CD4-positive, alpha-beta memory T cell (primary cell): ENCODE measurements around the gene APOL4. TPM values are rescaled to one million over a fixed set of nuclear protein-coding genes. Genes with fewer than 3 reads are reported as not detected.
"Not testable (repeated sequence)": the region's sequence is repeated elsewhere in the genome, so short reads cannot be mapped to it uniquely, and the experiment has no call there.

Experiments
- CTCF ChIA-PET: fragments of 350-600 bp; sonication (Branson Sonifier 250); formaldehyde crosslinking; loops from one replicate; lab custom pipeline; 2021; ENCODE audit warnings: inconsistent platforms; ENCODE audit not compliant: partially characterized antibody; lab: Charles Lee
- POLR2A ChIA-PET: fragments of 350-600 bp; sonication (Branson Sonifier 250); formaldehyde crosslinking; loops from one replicate; lab custom pipeline; 2021; ENCODE audit not compliant: partially characterized antibody; lab: Charles Lee
- DNase-seq, 5 donors: peaks; one replicate each; pipeline versions ENCODE4 v3.0.0 to v3.0.0-alpha.2; 2020 to 2022; ENCODE audit warnings: mixed read lengths in 1 of 5
- H3K27ac ChIP-seq: one replicate; pipeline ENCODE4 v1.7.0; 2013; ENCODE audit warnings: low read depth, low read length
- H3K27me3 ChIP-seq: 2 replicates; pipeline ENCODE4 v1.7.0; 2013; ENCODE audit warnings: mild to moderate bottlenecking, low read length, moderate library complexity; ENCODE audit not compliant: insufficient read depth
- H3K36me3 ChIP-seq: 2 replicates; pipeline ENCODE4 v1.7.0; 2013; ENCODE audit warnings: mild to moderate bottlenecking, low read length, moderate library complexity; ENCODE audit not compliant: insufficient read depth
- H3K4me1 ChIP-seq: 2 replicates; pipeline ENCODE4 v1.7.0; 2013; ENCODE audit warnings: mild to moderate bottlenecking, low read length, moderate library complexity; ENCODE audit not compliant: insufficient read depth
- H3K4me3 ChIP-seq, 2 donors: one replicate each; pipeline ENCODE4 v1.7.0; 2013; ENCODE audit warnings: low read length in 2 of 2, mild to moderate bottlenecking in 1 of 2
- H3K9me3 ChIP-seq, 2 donors: one replicate each; pipeline ENCODE4 v1.7.0; 2013; ENCODE audit warnings: low read length in 2 of 2, control low read depth in 1 of 2; ENCODE audit not compliant: control insufficient read depth in 1 of 2
- H3K27ac Mint-ChIP-seq, 7 donors: one replicate each; pipeline ENCODE4 v1.8.0; 2020 to 2021; ENCODE audit warnings: mixed read lengths in 7 of 7, mild to moderate bottlenecking in 6 of 7, inconsistent platforms in 3 of 7, moderate library complexity in 3 of 7
- H3K27me3 Mint-ChIP-seq, 2 donors: one replicate each; pipeline ENCODE4 v1.8.0; 2020 to 2021; ENCODE audit warnings: mixed read lengths in 2 of 2
- H3K36me3 Mint-ChIP-seq, 2 donors: one replicate each; pipeline ENCODE4 v1.8.0; 2020 to 2021; ENCODE audit warnings: mixed read lengths in 2 of 2, inconsistent platforms in 1 of 2, mild to moderate bottlenecking in 1 of 2
- H3K4me1 Mint-ChIP-seq, 4 donors: one replicate each; pipeline ENCODE4 v1.8.0; 2020 to 2021; ENCODE audit warnings: mixed read lengths in 4 of 4, mild to moderate bottlenecking in 1 of 4
- H3K4me3 Mint-ChIP-seq, 8 donors: one replicate each; pipeline ENCODE4 v1.8.0; 2020 to 2021; ENCODE audit warnings: mixed read lengths in 8 of 8, mild to moderate bottlenecking in 7 of 8, moderate library complexity in 6 of 8, inconsistent platforms in 3 of 8
- H3K9me3 Mint-ChIP-seq, 8 donors: one replicate each; pipeline ENCODE4 v1.8.0; 2020 to 2021; ENCODE audit warnings: mixed read lengths in 8 of 8, mild to moderate bottlenecking in 5 of 8, inconsistent platforms in 3 of 8, moderate library complexity in 1 of 8
- intact Hi-C: fragments of 100-400 bp; cut with micrococcal nuclease; formaldehyde crosslinking; loops from one replicate; pipeline ENCODE4 v1.15.1; 2023
- polyA plus RNA-seq, 2 donors: library from polyadenylated mRNA; unstranded; fragments of 300-500 nt; fragmentation: Illumina TruSeq; gene quantifications; one replicate each; pipeline ENCODE4 v1.2.3, GENCODE V29; 2021
- total RNA-seq, 2 experiments: library from RNA; stranded (reverse); gene quantifications; one replicate each; pipeline ENCODE4 v1.2.3, GENCODE V29; 2021

Gene APOL4
- total and polyA plus RNA-seq, 4 experiments from 2014 or later = not detected

GRCh38 chr22:36166086-36166485 lies 35.5 kb downstream of the APOL4 start:
- peaks cover 34 to 72% (median 57%) of the 10 kb centered on the region in 4 donors for H3K4me1 Mint-ChIP-seq
- ChIA-PET POLR2A (no interaction called here), CTCF (interaction anchor here (4.8 kb wide), 1 partner anchor 13 kb away, joined by 49 read pairs; no protein-coding TSS in a partner anchor)
- no peaks in the 10 kb centered on the region for H3K9me3 ChIP-seq
- H3K9me3 Mint-ChIP-seq = peaks cover 0 to 5% (median 0%) of the 10 kb centered on the region in 8 donors
- H3K27me3 ChIP-seq = no peaks in the 10 kb centered on the region
- intact Hi-C loops = no loop called here
- peak overlapping the region; percentile 72 to 96 (median 91) for H3K27ac Mint-ChIP-seq
- H3K27me3 Mint-ChIP-seq = no peaks in the 10 kb centered on the region
- H3K4me3 Mint-ChIP-seq = peak overlapping the region in 3 of 8 donors; percentile 41 to 83 (median 73)
- peaks cover 50% of the 10 kb centered on the region for H3K4me1 ChIP-seq
- H3K36me3 ChIP-seq = no peaks in the 10 kb centered on the region
- H3K4me3 ChIP-seq = no peak overlapping the region
- no peaks in the 10 kb centered on the region for H3K36me3 Mint-ChIP-seq
- peak overlapping the region; percentile 40 for H3K27ac ChIP-seq
- DNase-seq = no peak

GRCh38 chr22:36165141-36165540 lies 36.5 kb downstream of the APOL4 start:
- H3K36me3 ChIP-seq = no peaks in the 10 kb centered on the region
- DNase-seq = no peak
- no peaks in the 10 kb centered on the region for H3K27me3 Mint-ChIP-seq
- H3K27ac Mint-ChIP-seq = peak overlapping the region in 6 of 7 donors; percentile 40 to 98 (median 90)
- H3K4me3 ChIP-seq = no peak overlapping the region
- ChIA-PET POLR2A (interaction anchor here (1.8 kb wide), 1 partner anchor 15 kb away, joined by 3 read pairs; no protein-coding TSS in a partner anchor), CTCF (interaction anchor here (0.9 to 4.8 kb wide), 5 partner anchors 9 to 112 kb away, joined by 3 to 49 read pairs (median 3); no protein-coding TSS in a partner anchor)
- H3K9me3 Mint-ChIP-seq = peaks cover 0 to 5% (median 0%) of the 10 kb centered on the region in 8 donors
- H3K4me3 Mint-ChIP-seq = peak overlapping the region in 1 of 8 donors; percentile 18
- H3K9me3 ChIP-seq = no peaks in the 10 kb centered on the region
- intact Hi-C loops = no loop called here
- peaks cover 40 to 81% (median 65%) of the 10 kb centered on the region in 4 donors for H3K4me1 Mint-ChIP-seq
- no peaks in the 10 kb centered on the region for H3K27me3 ChIP-seq
- peaks cover 3 to 5% of the 10 kb centered on the region in 2 donors for H3K36me3 Mint-ChIP-seq
- peaks cover 55% of the 10 kb centered on the region for H3K4me1 ChIP-seq
- no peak overlapping the region for H3K27ac ChIP-seq

- ChIA-PET POLR2A (interaction anchor here (0.6 to 1.8 kb wide), 3 partner anchors 12 to 28 kb away, joined by 3 read pairs; no protein-coding TSS in a partner anchor), CTCF (interaction anchor here (0.9 to 4.8 kb wide), 8 partner anchors 9 to 112 kb away, joined by 3 to 49 read pairs (median 3); partner anchors contain the start of gene APOL2)
- Mint-ChIP-seq H3K27me3 (no peaks in the 10 kb centered on the region), H3K9me3 (peaks cover 0 to 5% (median 0%) of the 10 kb centered on the region in 8 donors), H3K36me3 (peaks cover 8 to 10% of the 10 kb centered on the region in 2 donors), H3K4me3 (peak overlapping the region in 2 of 8 donors; percentile 10 to 18), H3K4me1 (peaks cover 42 to 86% (median 68%) of the 10 kb centered on the region in 4 donors), H3K27ac (peak overlapping the region in 5 of 7 donors; percentile 21 to 98 (median 96))
- intact Hi-C loops = no loop called here
- DNase-seq = no peak
- H3K4me1 ChIP-seq = peaks cover 55% of the 10 kb centered on the region
- H3K9me3 ChIP-seq = no peaks in the 10 kb centered on the region
- no peak overlapping the region for H3K4me3 ChIP-seq
- H3K27ac ChIP-seq = no peak overlapping the region
- no peaks in the 10 kb centered on the region for H3K36me3 ChIP-seq
- no peaks in the 10 kb centered on the region for H3K27me3 ChIP-seq
These were observed 37.0 kb downstream of the APOL4 start for GRCh38 chr22:36164621-36165020.

- Mint-ChIP-seq H3K27ac (peak overlapping the region; percentile 48 to 98 (median 96)), H3K4me1 (peaks cover 52 to 96% (median 78%) of the 10 kb centered on the region in 4 donors), H3K27me3 (no peaks in the 10 kb centered on the region), H3K4me3 (peak overlapping the region in 2 of 8 donors; percentile 26 to 55), H3K36me3 (peaks cover 15 to 21% of the 10 kb centered on the region in 2 donors), H3K9me3 (peaks cover 0 to 3% (median 0%) of the 10 kb centered on the region in 8 donors)
- H3K27ac ChIP-seq = peak overlapping the region; percentile 95
- H3K27me3 ChIP-seq = no peaks in the 10 kb centered on the region
- CTCF ChIA-PET = interaction anchor here (0.6 to 4.8 kb wide), 8 partner anchors 9 to 138 kb away, joined by 3 to 49 read pairs (median 4); partner anchors contain the start of gene APOL2
- intact Hi-C loops = no loop called here
- DNase-seq = no peak
- no peaks in the 10 kb centered on the region for H3K36me3 ChIP-seq
- peaks cover 63% of the 10 kb centered on the region for H3K4me1 ChIP-seq
- H3K4me3 ChIP-seq = no peak overlapping the region
- no peaks in the 10 kb centered on the region for H3K9me3 ChIP-seq
- POLR2A ChIA-PET = interaction anchor here (1.8 kb wide), 1 partner anchor 17 kb away, joined by 3 read pairs; no protein-coding TSS in a partner anchor
These were observed 38.1 kb downstream of the APOL4 start for GRCh38 chr22:36163497-36163896.

DNA sequence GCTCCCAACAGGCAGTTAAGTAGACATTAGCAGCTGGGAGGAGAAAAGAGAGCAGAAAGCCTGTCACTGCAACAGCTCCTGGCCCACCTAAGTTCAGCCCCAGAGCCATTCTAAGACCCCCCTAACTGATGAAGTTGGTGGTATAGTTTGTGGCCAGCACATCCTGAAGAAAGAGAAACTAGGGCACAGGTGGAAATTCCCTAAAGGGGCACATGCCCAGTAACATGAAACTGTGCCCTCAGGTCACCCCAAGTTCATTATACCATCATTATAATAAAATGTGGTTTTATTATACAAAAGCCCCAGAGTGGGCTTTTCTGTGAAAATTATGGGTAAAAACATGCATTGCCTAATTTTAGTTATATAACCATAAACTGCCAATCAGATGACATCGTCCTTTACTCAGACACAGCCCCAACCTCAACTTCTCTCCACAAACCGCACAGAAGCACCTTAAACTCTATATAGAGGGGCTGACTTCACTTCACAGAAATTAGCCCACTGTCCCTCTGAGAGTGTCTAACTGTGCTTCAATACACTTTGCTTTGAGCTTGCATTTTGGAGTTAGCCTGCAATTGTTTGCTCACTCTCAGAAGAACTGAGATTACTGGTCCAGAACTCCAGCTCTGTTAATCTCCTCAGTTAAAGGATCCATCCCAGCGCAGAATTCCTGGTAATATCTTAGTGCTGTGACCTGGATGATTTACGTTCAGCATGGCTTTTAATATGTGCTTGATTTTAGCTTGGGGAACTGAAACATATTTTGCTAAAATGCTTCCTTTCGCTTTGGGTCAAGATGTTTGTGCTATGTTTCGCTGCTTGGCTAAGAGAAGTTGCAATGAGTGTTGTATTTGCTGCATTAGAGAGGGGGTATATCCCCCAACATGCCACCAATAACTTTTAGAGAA lies 39.2 kb downstream of the APOL4 start:
- DNase-seq = peak; percentile 66 to 87 (median 72)
- no peaks in the 10 kb centered on the region for H3K27me3 Mint-ChIP-seq
- Histone ChIP-seq H3K9me3 (no peaks in the 10 kb centered on the region), H3K27me3 (no peaks in the 10 kb centered on the region), H3K27ac (peak overlapping the region; percentile 95), H3K4me1 (peaks cover 68% of the 10 kb centered on the region), H3K4me3 (peak overlapping the region in 1 of 2 donors; percentile 71), H3K36me3 (no peaks in the 10 kb centered on the region)
- CTCF ChIA-PET = interaction anchor here (0.8 to 4.8 kb wide), 5 partner anchors 10 to 139 kb away, joined by 3 to 49 read pairs (median 4); no protein-coding TSS in a partner anchor
- intact Hi-C loops = loop anchor here (1.0 kb wide), 1 partner anchor 18 kb away; no protein-coding TSS in a partner anchor
- no peaks in the 10 kb centered on the region for H3K9me3 Mint-ChIP-seq
- peaks cover 58 to 97% (median 79%) of the 10 kb centered on the region in 4 donors for H3K4me1 Mint-ChIP-seq
- POLR2A ChIA-PET = interaction anchor here (1.3 to 8.2 kb wide), 3 partner anchors 10 to 514 kb away, joined by 7 to 39 read pairs (median 8); partner anchors contain the start of gene APOL6
- H3K4me3 Mint-ChIP-seq = peak overlapping the region; percentile 90 to 99 (median 98)
- H3K36me3 Mint-ChIP-seq = peaks cover 17 to 28% of the 10 kb centered on the region in 2 donors
- H3K27ac Mint-ChIP-seq = peak overlapping the region; percentile 92 to 99 (median 98)

DNA sequence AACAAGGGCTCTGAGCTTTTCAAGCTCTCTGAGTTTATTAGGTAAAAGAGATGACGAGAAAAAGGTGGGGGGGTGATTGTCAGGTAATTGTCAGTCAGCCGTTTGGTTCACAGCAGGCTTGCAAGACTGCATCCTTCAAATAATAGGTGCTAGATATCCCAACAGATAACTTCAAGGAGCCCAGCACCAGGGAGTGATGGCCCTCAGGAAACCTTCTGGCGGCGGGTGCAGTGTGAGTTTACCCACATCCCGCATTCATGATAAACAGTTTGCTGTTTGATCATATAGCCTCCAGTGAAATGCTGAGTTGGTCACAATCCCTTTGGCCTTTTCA lies 39.8 kb downstream of the APOL4 start:
- H3K36me3 Mint-ChIP-seq = peaks cover 22 to 34% of the 10 kb centered on the region in 2 donors
- CTCF ChIA-PET = interaction anchor here (0.7 to 2.7 kb wide), 3 partner anchors 10 to 96 kb away, joined by 3 to 13 read pairs (median 3); no protein-coding TSS in a partner anchor
- POLR2A ChIA-PET = interaction anchor here (0.9 to 8.2 kb wide), 4 partner anchors 9 to 514 kb away, joined by 3 to 39 read pairs (median 8); partner anchors contain the start of gene APOL6

More for the DNA sequence above, 39.8 kb downstream of the APOL4 start:
- H3K27me3 Mint-ChIP-seq, H3K9me3 ChIP-seq, H3K36me3 ChIP-seq, H3K9me3 Mint-ChIP-seq, H3K27me3 ChIP-seq: not testable (repeated sequence)
- Histone ChIP-seq H3K4me3 (peak overlapping the region in 1 of 2 donors; percentile 71), H3K27ac (peak overlapping the region; percentile 95), H3K4me1 (peaks cover 65% of the 10 kb centered on the region)
- Mint-ChIP-seq H3K27ac (peak overlapping the region; percentile 92 to 99 (median 98)), H3K4me3 (peak overlapping the region; percentile 90 to 99 (median 98)), H3K4me1 (peaks cover 59 to 97% (median 79%) of the 10 kb centered on the region in 4 donors)
- intact Hi-C loops = loop anchor here (1.0 kb wide), 1 partner anchor 19 kb away; no protein-coding TSS in a partner anchor
- DNase-seq = peak in 1 of 5 donors; percentile 84
